SK-N-SH treated with all-trans-retinoic acid at 6 μM for 48 hours (cell line): ENCODE measurements around the gene C11orf91.

Experiments used
- ZC3H10 ChIP-seq: fragments of 250-450 bp; sonication (Bioruptor Pico); IDR thresholded peaks from 2 replicates; pipeline ENCODE4 v1.5.1; 2021; ENCODE audit warnings: mild to moderate bottlenecking, moderate library complexity
- ZFP30 ChIP-seq: fragments of 450-650 bp; formaldehyde crosslinking; IDR thresholded peaks from 2 replicates; pipeline ENCODE4 v1.5.0; 2022; ENCODE audit warnings: mild to moderate bottlenecking, moderate library complexity
- TF ChIP-seq, protein P1 (sequence below): fragments of 250-450 bp; sonication (Bioruptor Pico); IDR thresholded peaks from 2 replicates; pipeline ENCODE4 v1.8.0; 2021; ENCODE audit warnings: low read depth, mild to moderate bottlenecking, moderate library complexity, borderline replicate concordance

DNA sequence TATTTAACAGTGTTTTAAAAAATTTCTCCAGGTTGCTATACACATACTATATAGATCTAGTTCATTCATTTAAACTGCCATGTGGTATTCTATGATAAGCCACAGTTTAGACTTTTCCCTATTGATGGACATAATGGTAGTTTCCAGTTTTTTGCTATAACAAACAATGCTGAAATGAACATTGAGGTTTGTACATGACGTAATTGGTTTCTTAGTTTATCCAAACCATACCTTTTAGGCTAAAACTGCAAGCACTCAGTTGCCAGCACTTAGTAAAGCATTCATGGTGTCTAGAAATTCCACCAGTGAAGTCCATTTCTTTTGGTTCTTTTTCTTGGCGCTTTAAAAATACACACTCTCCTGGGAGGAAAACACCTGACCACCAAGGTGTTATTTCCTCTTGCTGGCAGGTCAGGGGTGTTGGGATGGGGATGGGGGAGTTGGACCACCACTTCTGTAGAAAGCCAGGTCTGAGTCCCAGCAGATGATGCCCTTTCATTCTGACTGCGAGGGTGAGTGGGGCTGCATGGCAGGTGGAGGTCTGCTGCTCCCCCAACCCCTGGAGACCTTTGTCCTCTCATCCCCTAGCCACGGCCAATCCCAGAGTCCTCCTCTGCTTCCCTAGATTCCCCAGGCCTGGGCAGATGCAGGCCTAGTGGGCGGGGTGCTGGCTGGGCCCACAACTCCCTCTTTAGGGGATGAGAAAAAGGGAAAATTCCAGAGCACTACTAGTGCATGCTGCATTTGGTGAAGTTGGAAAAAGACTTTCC, 41.1 kb downstream of the C11orf91 start:
- no peak for TF ChIP-seq ZFP30
- no peak for TF ChIP-seq ZC3H10 (CRISPR knock-in tag)
- TF ChIP-seq, protein P1, sequence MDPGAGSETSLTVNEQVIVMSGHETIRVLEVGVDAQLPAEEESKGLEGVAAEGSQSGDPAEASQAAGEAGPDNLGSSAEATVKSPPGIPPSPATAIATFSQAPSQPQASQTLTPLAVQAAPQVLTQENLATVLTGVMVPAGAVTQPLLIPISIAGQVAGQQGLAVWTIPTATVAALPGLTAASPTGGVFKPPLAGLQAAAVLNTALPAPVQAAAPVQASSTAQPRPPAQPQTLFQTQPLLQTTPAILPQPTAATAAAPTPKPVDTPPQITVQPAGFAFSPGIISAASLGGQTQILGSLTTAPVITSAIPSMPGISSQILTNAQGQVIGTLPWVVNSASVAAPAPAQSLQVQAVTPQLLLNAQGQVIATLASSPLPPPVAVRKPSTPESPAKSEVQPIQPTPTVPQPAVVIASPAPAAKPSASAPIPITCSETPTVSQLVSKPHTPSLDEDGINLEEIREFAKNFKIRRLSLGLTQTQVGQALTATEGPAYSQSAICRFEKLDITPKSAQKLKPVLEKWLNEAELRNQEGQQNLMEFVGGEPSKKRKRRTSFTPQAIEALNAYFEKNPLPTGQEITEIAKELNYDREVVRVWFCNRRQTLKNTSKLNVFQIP (CRISPR knock-in tag), result no peak
